Activated T-helper 17 cell treated with anti-CD3 and anti-CD28 coated beads, Interleukin-2, amount 50 U/mL, for 72 hours (primary cell): ENCODE measurements around the gene SPACA6. TPM values are rescaled to one million over a fixed set of nuclear protein-coding genes. Genes with fewer than 3 reads are reported as not detected.
A peak's percentile ranks its signal among the peaks of the same experiment; 100 is the strongest.
"Not testable (repeated sequence)": the region's sequence is repeated elsewhere in the genome, so short reads cannot be mapped to it uniquely, and the experiment has no call there.

Experiments
- ATAC-seq: fragments of 150-1000 bp; cut with Tn5 transposase; replicated peaks from 2 replicates; pipeline ENCODE4 v1.10.0; 2021; ENCODE audit warnings: mild to moderate bottlenecking, moderate library complexity
- H3K27ac Mint-ChIP-seq: one replicate; pipeline ENCODE4 v1.8.0; 2022; ENCODE audit warnings: mixed read lengths
- H3K27me3 Mint-ChIP-seq: one replicate; pipeline ENCODE4 v1.8.0; 2022; ENCODE audit warnings: mixed read lengths
- H3K36me3 Mint-ChIP-seq: one replicate; pipeline ENCODE4 v1.8.0; 2022; ENCODE audit warnings: low read depth, mild to moderate bottlenecking, mixed read lengths
- H3K4me1 Mint-ChIP-seq: one replicate; pipeline ENCODE4 v1.8.0; 2022; ENCODE audit warnings: mixed read lengths
- H3K4me3 Mint-ChIP-seq: one replicate; pipeline ENCODE4 v1.8.0; 2022; ENCODE audit warnings: mild to moderate bottlenecking, mixed read lengths
- H3K9me3 Mint-ChIP-seq: one replicate; pipeline ENCODE4 v1.8.0; 2022; ENCODE audit warnings: mixed read lengths
- total RNA-seq, 2 donors: library from RNA; stranded (reverse); gene quantifications; one replicate each; pipeline ENCODE4 v1.2.3, GENCODE V29; 2022

The SPACA6 gene, protein sequence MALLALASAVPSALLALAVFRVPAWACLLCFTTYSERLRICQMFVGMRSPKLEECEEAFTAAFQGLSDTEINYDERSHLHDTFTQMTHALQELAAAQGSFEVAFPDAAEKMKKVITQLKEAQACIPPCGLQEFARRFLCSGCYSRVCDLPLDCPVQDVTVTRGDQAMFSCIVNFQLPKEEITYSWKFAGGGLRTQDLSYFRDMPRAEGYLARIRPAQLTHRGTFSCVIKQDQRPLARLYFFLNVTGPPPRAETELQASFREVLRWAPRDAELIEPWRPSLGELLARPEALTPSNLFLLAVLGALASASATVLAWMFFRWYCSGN
- 10 to 100 TPM in 1 of 2 donors, 1 to 10 TPM in 1; 3.2 to 18.3 TPM for total RNA-seq

DNA sequence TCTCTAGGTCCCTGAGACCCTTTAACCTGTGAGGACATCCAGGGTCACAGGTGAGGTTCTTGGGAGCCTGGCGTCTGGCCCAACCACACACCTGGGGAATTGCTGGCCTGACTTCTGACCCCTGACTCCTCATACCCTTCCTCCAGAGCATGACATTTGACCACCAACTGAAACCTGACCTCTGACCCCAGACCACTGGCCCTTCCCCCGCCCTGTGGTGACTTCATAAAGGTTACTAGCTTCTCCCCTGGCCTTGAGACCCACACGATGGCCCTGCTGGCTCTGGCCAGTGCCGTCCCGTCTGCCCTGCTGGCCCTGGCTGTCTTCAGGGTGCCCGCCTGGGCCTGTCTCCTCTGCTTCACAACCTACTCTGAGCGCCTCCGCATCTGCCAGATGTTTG, at the start of gene SPACA6:
TSS of gene SPACA6 (plus strand) at position 71 of the 400 bp plus-strand sequence. CDS start at position 268, 197 bp downstream.
- peak within 1 kb of the TSS; percentile 12 for H3K27ac Mint-ChIP-seq
- no peaks in the 10 kb centered on the region for H3K27me3 Mint-ChIP-seq
- peaks cover 20% of the 10 kb centered on the region for H3K4me1 Mint-ChIP-seq
- H3K4me3 Mint-ChIP-seq: no peak within 1 kb of the TSS
- no peaks in the 10 kb centered on the region for H3K9me3 Mint-ChIP-seq
- no peak for ATAC-seq
- H3K36me3 Mint-ChIP-seq: peaks cover 11% of the 10 kb centered on the region

DNA sequence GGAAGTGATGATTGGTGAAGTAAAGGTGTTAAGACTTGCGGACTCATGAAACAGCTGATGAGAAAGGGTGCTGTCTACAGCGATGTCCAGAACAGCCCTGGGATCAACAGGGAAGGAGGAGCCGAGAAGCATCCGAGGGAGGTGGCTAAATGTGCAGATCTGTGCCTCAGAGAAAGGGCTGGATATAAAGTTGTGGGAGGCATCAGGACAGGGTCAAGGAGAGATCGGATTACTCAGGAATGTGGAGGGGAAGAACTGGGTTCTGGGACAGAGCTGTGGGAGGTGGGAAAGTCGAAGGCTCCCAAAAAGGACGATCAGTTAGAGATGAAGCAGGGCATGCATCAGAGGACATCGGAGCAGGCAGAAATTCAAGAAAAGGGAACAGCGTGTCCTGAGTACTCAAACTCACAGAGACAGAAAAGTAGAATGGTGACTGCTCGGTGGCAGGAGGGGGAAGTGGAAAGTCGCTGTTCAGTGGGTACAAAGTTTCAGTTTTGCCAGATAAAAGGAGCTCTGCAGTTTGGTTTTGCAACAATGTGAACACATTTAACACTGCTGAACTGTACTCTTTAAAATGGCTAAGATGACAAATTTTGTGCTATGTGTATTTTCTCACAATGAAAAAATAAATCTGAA, 48.4 kb upstream of the SPACA6 start:
- no peaks in the 10 kb centered on the region for H3K9me3 Mint-ChIP-seq
- H3K27ac Mint-ChIP-seq: no peak overlapping the region
- no peak overlapping the region for H3K4me3 Mint-ChIP-seq
- H3K27me3 Mint-ChIP-seq: peaks cover 39% of the 10 kb centered on the region
- H3K4me1 Mint-ChIP-seq: no peaks in the 10 kb centered on the region
- no peaks in the 10 kb centered on the region for H3K36me3 Mint-ChIP-seq
- no peak for ATAC-seq

DNA sequence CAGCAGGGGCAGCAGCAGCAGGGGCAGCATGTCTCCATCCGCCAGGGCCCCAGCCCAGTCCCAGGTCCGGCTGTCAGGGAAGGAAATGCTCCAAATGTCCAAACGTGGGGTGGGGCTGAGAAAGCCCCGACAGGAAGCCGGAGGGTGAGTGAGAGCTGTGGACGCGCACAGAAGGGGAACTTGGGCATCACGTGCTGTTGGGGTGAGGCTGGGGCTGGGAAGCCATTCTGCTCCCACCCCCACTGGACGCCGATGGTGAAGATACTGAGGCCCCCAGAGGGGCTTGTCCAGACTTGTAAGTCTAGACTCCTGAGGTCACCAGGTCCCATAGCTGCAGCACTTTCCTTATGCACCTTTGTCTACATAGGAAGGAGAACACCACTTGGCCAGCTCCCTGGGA, 46.4 kb upstream of the SPACA6 start, which contains the start of gene SIGLEC14:
TSS of gene SIGLEC14 (minus strand) at position 96 of the 400 bp plus-strand sequence. CDS start at position 30, 66 bp downstream.
- H3K27me3 Mint-ChIP-seq: peaks cover 30% of the 10 kb centered on the region
- H3K4me3 Mint-ChIP-seq, H3K27ac Mint-ChIP-seq, ATAC-seq, H3K9me3 Mint-ChIP-seq, H3K36me3 Mint-ChIP-seq, H3K4me1 Mint-ChIP-seq: not testable (repeated sequence)

DNA sequence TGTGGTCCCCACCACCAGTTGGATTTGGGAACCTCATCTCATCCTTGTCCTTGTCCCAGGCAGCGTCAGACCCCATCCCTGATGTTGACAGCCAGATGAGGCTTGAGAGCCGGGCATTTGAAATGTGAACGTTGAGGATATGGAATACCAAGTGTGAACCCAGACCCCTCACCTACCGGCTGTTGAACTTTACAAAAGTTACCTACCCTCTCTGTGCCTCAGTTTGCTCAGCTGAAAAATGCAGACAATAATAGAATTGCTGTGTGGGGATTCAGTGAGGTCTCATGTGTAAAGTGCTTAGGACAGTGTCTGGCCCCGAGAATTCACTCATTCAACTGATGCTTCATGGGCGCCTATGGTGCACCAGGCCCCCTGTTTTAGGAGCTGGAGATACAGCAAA, 45.8 kb upstream of the SPACA6 start:
- no peak for ATAC-seq
- H3K27ac Mint-ChIP-seq: no peak overlapping the region
- H3K27me3 Mint-ChIP-seq: peaks cover 26% of the 10 kb centered on the region
- no peaks in the 10 kb centered on the region for H3K36me3 Mint-ChIP-seq
- no peaks in the 10 kb centered on the region for H3K4me1 Mint-ChIP-seq
- H3K9me3 Mint-ChIP-seq: no peaks in the 10 kb centered on the region
- no peak overlapping the region for H3K4me3 Mint-ChIP-seq

DNA sequence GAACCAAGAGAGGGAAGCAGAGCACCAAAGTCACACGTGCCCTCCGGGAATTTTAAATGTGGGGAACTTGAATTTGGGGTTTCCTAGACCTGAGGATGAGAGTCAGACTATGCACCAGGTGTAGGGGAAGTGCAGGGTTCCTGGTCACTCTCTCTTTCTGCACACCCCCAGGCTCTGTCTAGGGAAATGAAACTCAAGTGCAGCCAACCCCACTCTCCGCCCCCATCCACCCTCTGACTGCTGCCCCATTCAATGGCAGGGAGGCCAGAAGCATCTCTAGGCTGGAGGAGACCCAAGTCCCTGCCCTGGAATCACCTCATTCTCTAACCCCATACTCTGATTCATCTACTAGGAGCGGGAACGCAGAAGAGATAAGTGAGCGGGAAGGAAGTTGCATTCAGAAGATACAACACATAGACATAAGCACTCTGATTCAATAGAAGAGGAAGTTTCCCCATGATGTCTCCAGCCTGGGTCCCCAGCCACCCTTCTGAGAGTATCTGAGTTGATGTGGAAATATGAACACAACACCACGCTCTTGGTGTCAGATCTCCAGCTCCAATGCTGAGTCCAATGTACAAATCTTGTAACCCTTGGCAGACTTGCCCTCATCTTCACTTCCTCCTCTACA, 41.8 kb upstream of the SPACA6 start:
- Mint-ChIP-seq H3K27me3 (peaks cover 26% of the 10 kb centered on the region), H3K9me3 (no peaks in the 10 kb centered on the region), H3K4me1 (no peaks in the 10 kb centered on the region), H3K27ac (no peak overlapping the region), H3K36me3 (no peaks in the 10 kb centered on the region), H3K4me3 (no peak overlapping the region)
- no peak for ATAC-seq

DNA sequence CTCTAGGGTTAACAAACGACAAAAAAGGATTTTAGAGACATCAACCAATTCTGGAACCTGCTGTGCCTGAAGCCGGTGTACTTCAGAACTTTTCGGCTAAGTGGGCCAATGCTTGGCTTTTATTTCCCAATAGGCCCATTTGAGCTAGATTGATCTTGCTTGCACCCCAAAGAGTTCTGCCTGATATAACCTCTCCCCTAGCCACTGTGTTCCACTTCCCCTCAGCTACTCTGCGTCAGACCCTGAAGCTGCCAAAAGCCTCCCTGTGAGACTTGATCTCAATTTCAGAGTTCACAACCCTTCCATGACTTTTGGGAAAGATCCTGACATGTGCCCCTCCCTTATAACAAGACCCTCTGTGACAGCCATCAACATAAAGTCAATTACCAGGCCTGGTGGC, 40.9 kb upstream of the SPACA6 start:
- H3K4me3 Mint-ChIP-seq: no peak overlapping the region
- no peak for ATAC-seq
- no peaks in the 10 kb centered on the region for H3K36me3 Mint-ChIP-seq
- peaks cover 26% of the 10 kb centered on the region for H3K27me3 Mint-ChIP-seq
- no peaks in the 10 kb centered on the region for H3K4me1 Mint-ChIP-seq
- H3K9me3 Mint-ChIP-seq: no peaks in the 10 kb centered on the region
- H3K27ac Mint-ChIP-seq: no peak overlapping the region

DNA sequence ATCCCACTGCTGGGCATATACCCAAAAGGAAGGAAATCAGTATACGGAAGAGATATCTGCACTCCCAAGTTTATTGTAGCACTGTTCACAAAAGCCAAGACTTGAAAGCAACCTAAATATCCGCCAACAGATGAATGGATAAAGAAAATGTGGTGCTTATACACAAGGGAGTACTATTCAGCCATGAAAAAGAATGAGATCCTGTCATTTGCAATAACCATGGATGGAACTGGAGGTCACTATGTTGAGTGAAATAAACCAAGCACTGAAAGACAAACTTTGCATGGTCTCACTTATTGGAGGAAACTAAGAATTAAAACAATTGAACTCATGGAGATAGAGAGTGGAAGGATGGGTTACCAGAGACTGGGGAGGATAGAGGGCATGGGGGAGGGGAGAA, 40.0 kb upstream of the SPACA6 start:
- peaks cover 26% of the 10 kb centered on the region for H3K27me3 Mint-ChIP-seq
- H3K4me1 Mint-ChIP-seq: no peaks in the 10 kb centered on the region
- H3K27ac Mint-ChIP-seq: no peak overlapping the region
- ATAC-seq: no peak
- H3K9me3 Mint-ChIP-seq: no peaks in the 10 kb centered on the region
- H3K36me3 Mint-ChIP-seq: no peaks in the 10 kb centered on the region
- H3K4me3 Mint-ChIP-seq: no peak overlapping the region

DNA sequence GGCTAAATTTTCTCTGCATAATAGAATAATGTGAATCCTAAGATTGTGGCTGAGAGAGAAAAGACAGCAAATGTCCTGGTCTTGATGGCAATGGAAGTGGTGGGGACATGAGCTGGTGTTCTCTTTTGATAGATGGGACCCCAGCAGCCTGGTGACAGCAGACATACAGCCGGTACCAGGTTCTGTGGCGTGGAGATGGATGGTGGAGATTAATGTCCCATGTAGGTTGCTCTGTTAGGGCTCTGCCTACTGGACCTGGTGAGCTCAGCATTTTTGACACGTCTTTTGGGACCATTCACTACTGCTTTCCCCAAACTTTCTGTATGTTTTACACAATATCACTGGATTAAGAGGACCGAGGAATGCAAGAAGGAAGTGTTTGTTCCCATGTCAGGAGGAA, 38.3 kb upstream of the SPACA6 start:
- Mint-ChIP-seq H3K36me3 (no peaks in the 10 kb centered on the region), H3K4me1 (no peaks in the 10 kb centered on the region), H3K4me3 (no peak overlapping the region), H3K27me3 (peaks cover 22% of the 10 kb centered on the region), H3K9me3 (no peaks in the 10 kb centered on the region), H3K27ac (no peak overlapping the region)
- ATAC-seq: no peak

DNA sequence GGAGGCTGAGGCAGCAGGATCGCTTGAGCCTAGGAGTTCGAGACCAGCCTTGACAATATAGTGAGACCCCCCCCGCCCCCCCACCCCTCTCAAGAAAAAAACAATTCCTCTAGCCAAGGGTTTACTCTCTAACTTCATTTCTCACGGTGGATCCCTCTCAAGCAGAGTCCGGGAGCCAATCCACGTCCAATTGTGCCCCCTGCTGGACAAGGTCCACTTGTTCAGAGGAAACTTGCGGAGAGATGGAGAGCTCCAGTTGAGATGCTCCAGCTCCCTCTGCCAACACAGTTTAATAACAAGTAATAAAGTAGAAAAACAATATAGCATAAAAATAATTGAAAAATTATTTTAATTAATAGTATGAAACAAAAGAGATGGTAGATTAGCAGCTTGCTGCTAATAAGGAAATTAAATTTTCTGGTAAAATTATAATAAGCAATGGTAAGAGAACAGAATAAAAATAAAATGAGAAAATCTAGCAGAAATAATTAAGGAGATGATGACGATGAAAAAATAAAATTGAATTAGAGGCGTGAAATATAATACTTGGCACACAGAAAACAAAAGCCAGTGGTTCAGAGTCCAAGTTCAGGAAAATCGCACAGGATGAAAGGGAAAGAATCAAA, 32.0 kb upstream of the SPACA6 start:
- peak; percentile 50 for ATAC-seq
- Mint-ChIP-seq H3K9me3 (no peaks in the 10 kb centered on the region), H3K36me3 (no peaks in the 10 kb centered on the region), H3K27ac (no peak overlapping the region), H3K4me1 (no peaks in the 10 kb centered on the region), H3K4me3 (no peak overlapping the region), H3K27me3 (peaks cover 24% of the 10 kb centered on the region)

DNA sequence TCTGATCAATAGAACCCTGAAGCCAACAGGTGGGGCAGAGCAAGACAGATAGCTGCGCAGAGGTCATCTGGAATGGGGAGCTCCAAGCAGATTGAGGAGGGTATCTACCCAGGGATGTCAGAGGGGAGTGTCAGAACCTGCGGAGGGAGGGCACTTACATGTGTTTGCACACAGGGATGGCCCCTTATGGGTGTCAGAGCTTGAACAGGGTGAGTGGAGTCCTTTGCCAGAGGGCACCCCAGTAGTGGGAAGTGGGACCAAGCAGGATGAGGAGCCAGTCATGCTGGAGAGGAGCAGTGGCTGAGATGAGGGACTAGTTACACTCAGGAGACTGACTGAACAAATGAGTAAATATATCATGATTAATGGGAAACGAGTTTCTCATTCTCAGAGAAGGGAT, 29.5 kb upstream of the SPACA6 start:
- H3K9me3 Mint-ChIP-seq: no peaks in the 10 kb centered on the region
- H3K27ac Mint-ChIP-seq: no peak overlapping the region
- no peaks in the 10 kb centered on the region for H3K36me3 Mint-ChIP-seq
- peaks cover 34% of the 10 kb centered on the region for H3K27me3 Mint-ChIP-seq
- no peak overlapping the region for H3K4me3 Mint-ChIP-seq
- ATAC-seq: no peak
- no peaks in the 10 kb centered on the region for H3K4me1 Mint-ChIP-seq

DNA sequence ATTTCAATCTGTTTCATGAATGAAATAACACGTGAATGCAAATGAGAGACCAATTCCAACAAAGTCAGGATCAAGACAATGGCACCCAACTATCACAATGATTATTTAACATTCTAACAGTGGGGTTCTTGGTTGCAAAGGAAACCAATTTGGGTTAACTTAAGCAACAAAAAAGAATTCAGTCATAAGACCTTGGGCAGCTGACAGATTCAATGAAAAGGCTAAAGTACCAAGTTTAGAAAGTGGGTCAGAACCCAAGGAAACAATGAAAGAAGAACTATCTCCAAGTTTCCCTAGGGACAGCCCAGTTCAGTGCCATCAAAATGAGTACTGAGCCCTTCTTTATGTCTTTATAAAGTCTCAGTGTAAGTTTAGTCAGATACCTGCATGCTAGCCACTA, 29.0 kb upstream of the SPACA6 start:
- H3K4me3 Mint-ChIP-seq: no peak overlapping the region
- no peaks in the 10 kb centered on the region for H3K4me1 Mint-ChIP-seq
- no peaks in the 10 kb centered on the region for H3K36me3 Mint-ChIP-seq
- no peak for ATAC-seq
- H3K27me3 Mint-ChIP-seq: peaks cover 34% of the 10 kb centered on the region
- no peaks in the 10 kb centered on the region for H3K9me3 Mint-ChIP-seq
- no peak overlapping the region for H3K27ac Mint-ChIP-seq

DNA sequence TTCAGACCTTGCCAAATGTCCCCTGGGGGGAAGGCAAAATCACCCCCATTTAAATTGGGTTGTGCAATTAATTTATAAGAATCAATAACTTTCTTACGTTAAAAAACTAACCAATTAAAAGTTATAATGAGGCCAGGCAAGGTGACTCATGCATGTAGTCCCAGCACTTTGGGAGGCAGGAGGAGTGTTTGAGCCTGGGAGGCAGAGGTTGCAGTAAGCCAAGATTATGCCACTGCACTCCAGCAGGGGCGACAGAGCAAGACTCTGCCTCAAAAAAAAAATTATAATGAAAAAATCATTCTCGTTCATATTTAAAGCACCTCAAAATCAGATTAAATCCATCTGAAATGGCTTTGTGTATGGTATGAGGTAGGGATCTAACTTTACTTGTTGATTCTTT, 28.1 kb upstream of the SPACA6 start:
- peaks cover 34% of the 10 kb centered on the region for H3K27me3 Mint-ChIP-seq

DNA sequence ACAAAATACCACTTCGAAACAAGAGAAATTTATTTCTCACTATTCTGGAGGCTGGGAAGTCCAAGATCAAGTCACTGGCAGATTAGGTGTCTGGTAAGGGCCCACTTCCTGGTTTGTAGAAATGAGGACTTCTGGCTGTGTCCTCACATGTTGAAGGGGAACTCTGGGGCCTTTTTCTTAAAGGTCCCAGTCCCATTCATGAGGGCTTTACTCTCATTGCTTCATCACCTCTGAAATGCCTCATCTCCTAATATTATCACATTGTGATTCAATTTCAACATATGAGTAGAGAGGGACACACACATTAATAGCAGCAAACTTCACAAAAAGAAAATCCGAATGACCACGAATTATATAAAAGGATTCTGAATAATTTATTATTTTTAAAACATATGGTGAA, 24.9 kb upstream of the SPACA6 start:
- Mint-ChIP-seq H3K4me1 (no peaks in the 10 kb centered on the region), H3K27me3 (peaks cover 20% of the 10 kb centered on the region), H3K36me3 (no peaks in the 10 kb centered on the region), H3K27ac (no peak overlapping the region), H3K4me3 (no peak overlapping the region), H3K9me3 (no peaks in the 10 kb centered on the region)
- no peak for ATAC-seq

More for the DNA sequence above, 28.1 kb upstream of the SPACA6 start:
- ATAC-seq: no peak
- no peaks in the 10 kb centered on the region for H3K9me3 Mint-ChIP-seq
- H3K4me3 Mint-ChIP-seq: no peak overlapping the region
- H3K27ac Mint-ChIP-seq: no peak overlapping the region
- H3K4me1 Mint-ChIP-seq: no peaks in the 10 kb centered on the region
- no peaks in the 10 kb centered on the region for H3K36me3 Mint-ChIP-seq

DNA sequence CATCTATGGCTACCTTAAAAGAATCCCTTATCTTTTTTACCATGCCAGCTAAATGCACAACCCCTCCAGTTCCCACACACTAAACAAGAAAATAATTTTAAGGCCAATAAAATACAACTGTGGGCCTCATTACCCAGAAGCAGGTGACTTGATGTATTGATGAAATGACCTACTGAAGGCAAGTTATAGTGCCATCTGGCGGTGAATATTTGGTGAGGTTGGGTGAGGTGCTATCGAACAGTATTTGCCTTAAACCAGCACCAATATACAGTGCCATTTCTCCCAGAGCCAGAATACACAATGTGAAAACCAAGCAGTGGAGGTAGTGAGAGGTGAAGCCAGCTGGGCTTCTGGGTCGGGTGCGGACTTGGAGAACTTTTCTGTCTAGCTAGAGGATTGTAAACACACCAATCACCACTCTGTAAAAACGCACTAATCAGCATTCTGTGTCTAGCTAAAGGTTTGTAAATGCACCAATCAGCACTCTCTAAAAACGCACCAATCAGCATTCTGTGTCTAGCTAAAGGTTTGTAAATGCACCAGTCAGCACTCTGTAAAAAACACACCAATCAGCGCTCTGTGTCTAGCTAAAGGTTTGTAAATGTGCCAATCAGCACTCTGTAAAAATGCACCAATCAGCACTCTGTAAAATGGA, 17.1 kb upstream of the SPACA6 start:
- not testable (repeated sequence) for H3K4me1 Mint-ChIP-seq, H3K9me3 Mint-ChIP-seq, H3K27me3 Mint-ChIP-seq, H3K36me3 Mint-ChIP-seq
- Mint-ChIP-seq H3K4me3 (peak overlapping the region; percentile 63), H3K27ac (peak overlapping the region; percentile 75)
- peak; percentile 27 for ATAC-seq
